IPS-18c (cell line): ENCODE measurements around the gene PGA4.

ENCODE experiments used
- H3K4me3 ChIP-seq: 2 replicates; pipeline ENCODE4 v1.7.0; 2013; ENCODE audit warnings: low read depth, mild to moderate bottlenecking, low read length, moderate library complexity; ENCODE audit not compliant: insufficient read depth
- H3K9me3 ChIP-seq: one replicate; pipeline ENCODE4 v1.6.1; 2013; ENCODE audit warnings: mild to moderate bottlenecking, low read length, moderate library complexity; ENCODE audit not compliant: control insufficient read depth, insufficient read depth

PGA4 gene

DNA sequence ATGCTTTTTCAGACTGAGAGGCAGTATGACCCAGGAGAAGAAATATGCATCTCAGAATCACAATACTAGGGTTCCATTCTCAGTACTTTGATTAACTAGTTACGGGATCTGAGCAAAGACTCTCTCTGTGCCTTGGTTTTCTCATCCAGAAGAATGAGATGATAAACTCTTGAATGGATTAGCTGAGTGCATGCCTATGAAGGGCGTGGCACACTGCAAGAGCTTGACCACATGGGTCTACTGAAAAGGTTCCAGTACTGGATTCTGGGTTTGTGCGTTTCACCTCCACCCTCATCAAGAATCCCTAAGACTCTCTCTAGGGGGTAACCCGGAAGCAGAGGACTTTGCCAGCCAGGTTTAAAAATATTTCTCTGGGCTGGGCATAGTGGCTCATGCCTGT, 44.5 kb downstream of the PGA4 start:
- no peak overlapping the region for H3K4me3 ChIP-seq
- peaks cover 2% of the 10 kb centered on the region for H3K9me3 ChIP-seq

DNA sequence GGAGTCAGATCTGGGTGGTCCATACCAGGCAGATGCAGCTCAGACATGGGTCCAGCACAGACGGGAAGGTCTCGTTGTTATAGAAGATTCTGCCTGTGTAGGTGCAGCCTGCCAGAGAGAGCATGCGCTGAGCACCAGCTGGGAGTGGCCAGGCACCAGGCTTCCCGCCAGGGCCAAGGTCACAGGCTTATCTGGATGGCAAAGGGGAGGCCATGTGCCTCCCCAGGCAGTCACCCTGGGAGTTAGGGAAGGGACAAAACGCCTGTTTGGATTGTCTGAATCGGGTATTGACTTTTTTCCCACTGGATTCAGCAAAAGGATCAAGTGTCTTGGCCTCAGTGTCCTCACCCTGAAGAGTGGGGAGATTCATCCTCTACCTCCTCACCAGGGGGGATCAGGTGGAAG, 45.3 kb downstream of the PGA4 start:
- H3K4me3 ChIP-seq, result no peak overlapping the region

DNA sequence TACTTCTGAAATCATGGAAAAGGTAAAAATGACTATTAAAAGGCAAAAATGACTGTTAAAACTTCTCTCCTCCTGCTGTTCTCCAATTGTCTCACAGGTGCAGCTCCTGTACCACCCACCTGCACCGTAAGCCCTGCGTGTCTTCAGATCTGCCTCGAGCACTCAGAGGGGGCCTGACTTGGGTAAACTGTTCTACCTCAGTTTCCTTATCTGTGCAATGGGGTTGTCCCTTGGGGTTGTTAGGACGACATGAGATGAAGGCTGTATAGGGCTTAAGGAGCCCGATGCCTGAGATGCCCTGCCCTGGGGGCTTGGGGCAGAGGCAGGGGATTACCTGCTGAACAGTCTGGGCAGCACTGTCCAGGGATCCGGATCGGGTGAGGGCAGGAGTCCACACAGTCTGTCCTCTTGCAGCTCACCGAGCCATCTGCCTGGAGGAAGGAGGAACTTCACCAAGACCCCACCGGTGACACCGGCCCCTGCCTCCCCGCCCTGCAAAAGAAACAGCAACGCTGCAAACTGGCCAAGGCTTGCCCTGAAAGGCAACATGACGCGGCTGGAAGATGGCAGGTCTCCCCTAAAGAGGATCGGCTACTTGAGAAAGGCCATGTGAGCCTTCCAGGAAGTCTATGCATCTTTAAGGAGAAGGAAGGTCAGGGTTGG, 46.6 kb downstream of the PGA4 start:
- no peak overlapping the region for H3K4me3 ChIP-seq
- peaks cover 2% of the 10 kb centered on the region for H3K9me3 ChIP-seq

More for the DNA sequence above, 45.3 kb downstream of the PGA4 start:
- peaks cover 2% of the 10 kb centered on the region for H3K9me3 ChIP-seq

DNA sequence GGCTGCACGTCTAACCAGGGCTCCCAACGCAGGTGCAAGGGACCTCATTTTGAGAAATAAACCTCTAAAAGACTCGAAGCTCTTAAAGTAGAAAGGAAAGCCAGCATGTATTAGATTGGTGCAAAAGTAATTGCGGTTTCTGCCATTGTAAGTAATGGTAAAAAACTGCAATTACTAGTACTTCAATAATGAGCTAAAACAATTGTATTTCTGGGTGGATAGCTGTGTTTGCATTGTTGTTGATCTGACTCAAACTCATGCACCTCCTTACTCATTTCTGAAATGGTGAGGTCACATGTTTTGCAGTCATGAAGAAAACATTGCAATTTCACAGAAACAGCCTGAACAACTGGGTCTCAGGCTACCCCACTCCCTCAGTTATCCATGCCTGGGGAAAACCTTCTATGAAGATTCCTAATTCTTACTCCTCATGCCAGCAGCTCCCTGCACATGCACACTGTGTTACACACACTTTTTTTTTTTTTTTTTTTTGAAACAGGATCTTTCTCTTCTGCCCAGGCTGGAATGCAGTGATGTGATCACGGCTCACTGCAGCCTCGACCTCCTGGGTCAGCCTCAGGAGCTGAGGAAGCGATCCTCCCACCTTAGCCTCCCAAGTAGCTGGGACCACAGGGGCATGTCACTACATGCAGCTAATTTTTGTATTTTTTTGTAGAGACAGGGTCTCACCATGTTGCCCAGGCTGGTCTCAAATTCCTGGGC, 48.4 kb downstream of the PGA4 start:
- Histone ChIP-seq H3K4me3 (no peak overlapping the region), H3K9me3 (peaks cover 2% of the 10 kb centered on the region)

DNA sequence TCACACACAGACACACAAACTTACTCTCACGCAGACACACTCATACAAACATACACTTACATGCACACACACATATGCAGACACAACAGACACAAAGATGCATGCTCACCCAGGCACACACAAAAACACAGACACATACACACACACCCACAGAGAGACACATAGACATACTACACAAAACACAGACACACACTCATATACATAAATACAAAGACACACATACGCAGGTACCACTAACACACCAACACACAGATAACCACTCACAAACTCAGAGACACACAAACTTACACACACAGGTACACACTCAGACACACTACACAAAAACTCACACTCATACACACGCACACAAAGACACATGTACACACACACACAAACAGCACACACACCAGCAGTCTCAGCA, 50.6 kb downstream of the PGA4 start:
- peaks cover 2% of the 10 kb centered on the region for H3K9me3 ChIP-seq
- H3K4me3 ChIP-seq, result no peak overlapping the region

DNA sequence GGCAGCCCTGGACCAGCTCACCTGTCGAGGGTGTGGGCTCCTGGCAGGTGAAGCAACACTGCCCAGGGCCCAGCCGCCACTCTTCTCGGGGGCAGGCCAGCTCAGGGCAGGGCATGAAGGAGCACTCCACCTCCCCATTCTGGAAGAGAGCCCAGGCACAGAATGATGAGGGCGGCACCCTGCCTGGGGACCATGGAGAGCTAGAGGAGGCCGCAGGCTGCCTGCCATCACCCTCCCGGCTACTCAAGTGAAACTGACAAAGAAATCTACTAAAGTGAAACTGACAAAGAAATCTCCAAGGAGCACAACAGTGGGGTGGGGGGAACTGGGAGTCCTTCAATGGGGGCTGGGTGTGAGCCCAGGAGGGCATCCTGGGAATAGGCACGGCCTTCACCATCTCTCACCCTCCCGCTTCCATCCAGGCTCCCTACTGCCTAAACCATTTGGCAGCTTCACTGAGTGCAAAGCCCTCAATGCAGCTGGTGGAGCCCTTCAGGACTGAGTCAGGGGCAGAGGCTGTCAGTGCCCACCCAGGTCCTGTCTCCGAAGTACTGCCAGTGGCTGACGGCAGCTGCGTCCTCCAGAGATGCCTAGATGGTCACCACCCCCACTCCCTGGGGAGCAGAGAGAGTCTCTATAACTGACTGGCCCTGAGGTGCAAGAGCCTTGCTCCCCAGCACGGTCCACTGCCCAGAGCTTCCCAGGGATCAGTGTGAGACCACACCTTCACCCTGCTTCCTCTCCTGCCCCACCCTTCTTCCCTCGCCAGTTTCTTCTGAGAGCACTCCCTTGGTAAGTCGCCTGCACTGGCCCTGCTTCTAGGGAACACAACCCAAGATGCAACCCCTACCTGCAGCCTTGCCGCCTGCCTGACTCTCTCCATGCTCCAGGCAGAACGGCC, 51.3 kb downstream of the PGA4 start:
- Histone ChIP-seq H3K9me3 (peaks cover 2% of the 10 kb centered on the region), H3K4me3 (no peak overlapping the region)

DNA sequence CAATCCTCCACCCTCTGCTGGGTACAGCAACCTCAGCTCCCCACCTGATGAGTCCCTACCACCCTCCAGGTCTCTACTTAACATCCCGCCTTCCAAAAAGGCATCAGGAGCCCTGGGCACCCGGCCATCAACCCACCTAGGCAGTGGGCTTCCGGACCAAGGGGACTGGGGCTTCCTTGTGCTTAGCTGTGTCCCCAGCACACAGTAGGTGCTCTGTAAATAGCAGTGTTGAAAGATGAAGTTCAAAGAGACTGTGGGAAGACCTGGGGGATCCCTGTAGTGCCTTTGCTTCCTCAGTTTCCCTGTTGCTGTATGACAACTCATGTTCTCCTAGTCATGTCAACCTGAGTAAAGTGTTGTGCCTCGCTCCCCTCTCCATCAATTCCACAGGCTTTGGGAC, 51.9 kb downstream of the PGA4 start:
- no peak overlapping the region for H3K4me3 ChIP-seq
- peaks cover 2% of the 10 kb centered on the region for H3K9me3 ChIP-seq

DNA sequence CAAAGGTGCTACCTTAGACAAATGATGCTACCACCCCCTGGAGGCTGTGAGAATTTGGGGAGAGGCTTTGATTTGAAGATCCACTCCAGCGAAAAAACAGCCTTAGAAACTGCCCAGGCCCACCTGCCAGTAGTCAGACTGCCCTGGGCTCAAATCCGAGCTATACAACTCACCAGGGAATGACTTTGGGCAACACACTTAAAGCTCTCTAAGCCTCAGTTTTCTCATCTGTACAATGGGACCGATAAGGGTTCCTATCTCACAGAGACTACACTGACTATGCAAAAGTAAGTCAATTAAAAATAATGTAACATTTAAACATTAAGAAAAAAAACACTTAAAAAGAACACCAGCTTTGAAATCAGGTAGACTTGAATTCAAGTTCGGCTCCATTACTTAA, 53.0 kb downstream of the PGA4 start:
- Histone ChIP-seq H3K4me3 (no peak overlapping the region), H3K9me3 (peaks cover under 1% of the 10 kb centered on the region)

DNA sequence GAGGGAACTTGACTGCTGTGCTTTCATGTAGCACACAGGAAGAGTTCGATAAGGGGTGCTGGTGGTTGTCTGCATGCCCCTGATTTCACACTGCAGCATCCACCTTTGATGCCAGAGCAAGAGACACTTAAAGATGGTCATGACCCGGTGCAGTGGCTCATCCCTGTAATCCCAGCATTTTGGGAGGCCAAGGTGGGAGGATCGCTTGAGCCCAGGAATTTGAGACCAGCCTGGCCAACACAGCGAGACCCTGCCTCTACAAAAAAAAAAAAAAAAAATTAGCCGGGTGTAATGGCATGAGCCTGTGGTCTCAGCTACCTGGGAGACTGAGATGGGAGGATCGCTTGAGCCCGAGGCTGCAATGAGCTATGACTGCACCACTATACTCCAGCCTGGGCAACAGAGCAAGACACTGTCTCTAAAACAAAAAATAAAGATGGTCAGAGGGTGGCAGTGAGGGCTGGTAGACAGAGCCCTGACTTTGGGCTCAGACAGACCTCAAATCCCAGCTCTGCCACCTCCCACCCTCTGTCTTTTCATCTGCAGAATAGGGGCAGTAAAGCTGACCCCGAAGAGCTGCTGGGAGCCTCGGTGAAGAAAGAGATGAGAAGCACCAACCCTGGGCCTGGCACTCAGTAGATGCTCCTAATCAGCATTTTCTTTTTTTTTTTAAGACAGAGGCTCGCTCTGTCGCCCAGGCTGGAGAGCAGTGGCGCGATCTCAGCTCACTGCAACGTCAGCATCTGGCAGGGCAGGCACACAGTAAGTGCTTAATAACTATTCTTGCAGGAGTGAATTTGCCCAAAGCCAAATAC, 55.2 kb downstream of the PGA4 start:
- Histone ChIP-seq H3K4me3 (no peak overlapping the region), H3K9me3 (no peaks in the 10 kb centered on the region)

DNA sequence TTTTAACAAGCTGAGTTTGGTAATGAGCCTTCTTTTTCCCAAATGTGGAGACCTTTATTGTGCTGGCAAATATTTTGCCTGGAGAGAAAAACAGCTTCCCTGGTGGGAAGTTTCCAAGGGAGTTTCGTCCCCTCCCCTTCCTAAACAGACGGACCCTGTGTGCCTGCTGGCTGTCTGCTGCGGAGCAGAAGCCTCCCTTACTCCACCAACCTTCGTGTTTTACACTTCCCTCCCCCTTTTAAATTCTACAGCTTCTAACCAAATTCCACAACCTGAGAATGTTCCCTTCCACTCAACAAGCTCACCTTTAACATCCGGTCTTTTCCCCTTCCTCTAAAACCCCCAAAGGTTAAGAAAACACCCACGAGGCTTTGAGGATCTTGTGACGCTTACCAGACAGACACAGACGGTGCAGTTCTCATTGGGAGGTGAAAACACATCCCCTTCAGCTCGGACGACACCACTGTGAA, 55.9 kb downstream of the PGA4 start:
- H3K4me3 ChIP-seq, result no peak overlapping the region
- no peaks in the 10 kb centered on the region for H3K9me3 ChIP-seq

DNA sequence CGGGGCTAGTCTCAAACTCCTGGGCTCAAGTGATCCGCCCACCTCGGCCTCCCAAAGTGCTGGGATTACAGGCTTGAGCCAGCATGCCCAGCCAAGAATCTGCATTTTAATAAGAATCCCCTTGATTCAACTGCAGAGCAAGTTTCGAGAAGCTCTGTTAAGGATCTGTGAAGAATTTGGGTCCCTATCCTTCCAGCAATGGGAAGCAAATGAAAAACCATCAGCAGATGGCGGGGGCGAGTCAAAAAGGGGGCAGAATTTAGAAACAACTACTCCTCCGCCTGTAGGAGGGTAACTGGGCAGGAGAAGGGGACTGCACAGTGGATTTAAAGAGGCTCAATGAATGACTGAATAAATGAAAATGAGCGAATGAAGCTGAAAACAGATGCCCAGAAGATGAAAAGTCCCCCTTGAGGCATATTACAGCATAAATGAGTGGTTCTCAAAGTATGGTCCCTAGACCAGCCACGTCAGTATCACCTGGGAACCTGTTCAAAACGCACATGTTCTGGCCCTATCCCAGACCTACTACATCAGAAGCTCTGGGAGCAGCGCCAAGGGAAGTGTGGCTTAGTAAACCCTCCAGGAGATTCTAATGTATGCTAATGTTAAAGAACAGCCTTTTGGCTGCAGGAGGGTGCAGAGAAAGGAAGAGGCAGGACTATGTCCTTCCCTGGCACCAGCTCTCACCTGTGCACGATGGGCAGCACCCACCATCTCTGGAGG, 58.0 kb downstream of the PGA4 start:
- Histone ChIP-seq H3K4me3 (no peak overlapping the region), H3K9me3 (no peaks in the 10 kb centered on the region)

DNA sequence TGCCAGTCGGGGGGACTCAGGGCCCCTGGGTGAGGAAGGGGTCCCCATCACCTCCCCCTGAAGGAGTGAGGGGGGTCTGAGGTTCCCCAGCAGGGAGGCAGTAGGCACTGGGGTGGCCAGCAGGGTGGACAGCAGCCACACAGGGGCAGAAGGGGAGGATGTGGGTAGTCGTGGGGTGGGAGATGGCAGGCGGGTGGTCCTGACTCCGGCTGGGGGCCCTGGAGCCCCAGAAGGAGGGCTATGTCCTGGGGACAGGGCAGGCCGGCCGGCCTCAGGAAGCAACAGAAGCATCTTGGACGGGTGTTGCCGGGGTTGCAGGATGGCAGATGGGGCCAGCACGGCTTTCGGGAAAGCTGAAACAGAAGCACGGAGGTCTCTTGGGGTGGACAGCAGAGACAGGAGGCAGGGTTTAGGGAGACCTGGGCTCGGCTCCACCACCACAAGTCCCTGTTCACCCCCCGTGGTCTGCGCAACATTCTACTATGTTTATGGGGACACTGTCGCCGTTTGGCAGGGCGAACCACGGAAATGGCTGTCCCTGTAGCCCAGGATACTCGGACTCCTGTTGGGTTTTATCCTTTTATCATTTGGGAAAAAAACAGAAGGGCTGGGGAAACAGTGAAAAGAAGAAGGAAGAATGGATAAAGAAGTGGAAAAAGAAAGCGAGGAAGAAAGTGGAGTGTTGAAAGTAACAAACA, 58.9 kb downstream of the PGA4 start:
- Histone ChIP-seq H3K9me3 (no peaks in the 10 kb centered on the region), H3K4me3 (no peak overlapping the region)
